Endothelial cell of umbilical vein (primary cell): ENCODE data around the gene LENEP. TPM values are rescaled to one million over a fixed set of nuclear protein-coding genes. Genes with fewer than 3 reads are reported as not detected.

Experiments
- BruUV-seq: library from RNA; stranded (reverse); fragments of 400-500 nt; replicated peaks from 2 replicates; lab custom pipeline; 2021; lab: Mats Ljungman, UMichigan
- CTCF ChIA-PET: fragments of 300-600, 350-600 bp; sonication (Branson Sonifier 250); formaldehyde crosslinking; loops from one replicate; lab custom pipeline; 2021; ENCODE audit warnings: antibody characterized with exemption, inconsistent platforms; lab: Charles Lee
- POLR2A ChIA-PET: fragments of 300-600, 350-600 bp; sonication (Branson Sonifier 250); formaldehyde crosslinking; loops from one replicate; lab custom pipeline; 2021; ENCODE audit warnings: antibody characterized with exemption, inconsistent platforms; lab: Charles Lee
- DNase-seq: peaks from one replicate; pipeline ENCODE4 v3.0.0-alpha.2; 2011; ENCODE audit warnings: low read depth, low spot score
- FAIRE-seq: peaks from 2 replicates; lab custom pipeline; 2011; peaks lifted over from hg19 to GRCh38; lab: Jason Lieb, UNC
- H2AFZ ChIP-seq: 2 replicates; pipeline ENCODE4 v1.6.0; 2012; ENCODE audit warnings: low read depth, low read length, control low read depth, inconsistent platforms
- H3K27ac ChIP-seq: 2 replicates; pipeline ENCODE4 v1.5.1; 2011; ENCODE audit warnings: low read depth, mild to moderate bottlenecking, control low read depth, low read length, moderate library complexity; ENCODE audit not compliant: insufficient read depth
- H3K27me3 ChIP-seq, 2 experiments: 2 replicates each; pipeline versions ENCODE4 v1.6.0 to v1.6.1; 2011; ENCODE audit warnings: low read length in 2 of 2, mixed read lengths in 1 of 2; ENCODE audit not compliant: control insufficient read depth in 2 of 2, insufficient read depth in 2 of 2
- H3K36me3 ChIP-seq, 2 experiments: 2 replicates in 1 of 2; 3 replicates in 1 of 2; pipeline ENCODE4 v1.5.1; 2011; ENCODE audit warnings: low read length in 2 of 2, mild to moderate bottlenecking in 1 of 2, moderate library complexity in 1 of 2; ENCODE audit not compliant: control insufficient read depth in 2 of 2, insufficient read depth in 2 of 2; ENCODE audit errors: extremely low read depth in 1 of 2
- H3K4me1 ChIP-seq: 3 replicates; pipeline ENCODE4 v1.5.1; 2011; ENCODE audit warnings: mild to moderate bottlenecking, low read length; ENCODE audit not compliant: control insufficient read depth, insufficient read depth; ENCODE audit errors: extremely low read depth
- H3K4me2 ChIP-seq: 2 replicates; pipeline ENCODE4 v1.6.1; 2011; ENCODE audit warnings: low read length, control low read depth, mixed read lengths; ENCODE audit not compliant: insufficient read depth
- H3K4me3 ChIP-seq, 3 experiments: fragments of 200-600 bp in 1 of 3; sonication (generic), shearing (Covaris generic) in 1 of 3; replicated peaks in 1 of 3; 2 replicates each; pipeline ENCODE4 v1.5.1; 2011 to 2016; ENCODE audit warnings: control low read depth in 3 of 3, low read length in 3 of 3, mild to moderate bottlenecking in 2 of 3, inconsistent platforms in 1 of 3, low read depth in 1 of 3, moderate library complexity in 1 of 3; ENCODE audit not compliant: insufficient read depth in 1 of 3
- H3K79me2 ChIP-seq: 2 replicates; pipeline ENCODE4 v1.6.0; 2012; ENCODE audit warnings: low read length, inconsistent platforms; ENCODE audit not compliant: control insufficient read depth, insufficient read depth
- H3K9ac ChIP-seq: replicated peaks from 2 replicates; pipeline ENCODE3; 2011; ENCODE audit warnings: low read length, control low read depth; ENCODE audit not compliant: insufficient read depth; ENCODE audit errors: extremely low read depth
- H3K9me1 ChIP-seq: replicated peaks from 3 replicates; pipeline ENCODE4 v1.6.0; 2011; ENCODE audit warnings: mild to moderate bottlenecking, low read length; ENCODE audit not compliant: control insufficient read depth, insufficient read depth; ENCODE audit errors: extremely low read depth
- H3K9me3 ChIP-seq: replicated peaks from 2 replicates; pipeline ENCODE4 v1.5.1; 2012; ENCODE audit warnings: low read length, inconsistent platforms; ENCODE audit not compliant: control insufficient read depth, insufficient read depth
- H4K20me1 ChIP-seq: replicated peaks from 2 replicates; pipeline ENCODE3; 2011; ENCODE audit warnings: mild to moderate bottlenecking, low read length; ENCODE audit not compliant: control insufficient read depth, insufficient read depth; ENCODE audit errors: extremely low read depth
- CTCF ChIP-seq, 2 donors: IDR thresholded peaks; 1 replicate in 1 of 2; 2 replicates in 1 of 2; pipeline ENCODE4 v1.5.1; 2011; ENCODE audit warnings: low read length in 2 of 2, mild to moderate bottlenecking in 2 of 2, moderate library complexity in 2 of 2, control low read depth in 1 of 2, inconsistent platforms in 1 of 2, low read depth in 1 of 2; ENCODE audit not compliant: insufficient read depth in 1 of 2; ENCODE audit errors: extremely low read depth in 1 of 2
- EZH2 ChIP-seq: IDR thresholded peaks from 2 replicates; pipeline ENCODE4 v1.6.1; 2012; ENCODE audit warnings: borderline replicate concordance, low read depth, mild to moderate bottlenecking, moderate library complexity, low read length, inconsistent platforms; ENCODE audit not compliant: severe bottlenecking
- FOS ChIP-seq: IDR thresholded peaks from 2 replicates; pipeline ENCODE4 v1.6.1; 2011; ENCODE audit warnings: mild to moderate bottlenecking, low read length, moderate library complexity, borderline replicate concordance; ENCODE audit not compliant: insufficient read depth
- GATA2 ChIP-seq: IDR thresholded peaks from 2 replicates; pipeline ENCODE4 v1.7.0; 2011; ENCODE audit warnings: low read depth, mild to moderate bottlenecking, moderate library complexity, mixed read lengths, low read length; ENCODE audit not compliant: insufficient read length, insufficient read depth
- JUN ChIP-seq: IDR thresholded peaks from 2 replicates; pipeline ENCODE4 v1.6.1; 2011; ENCODE audit warnings: borderline replicate concordance, low read depth; ENCODE audit not compliant: insufficient read length, insufficient read depth
- MYC ChIP-seq: IDR thresholded peaks from one replicate; pipeline ENCODE4 v1.6.1; 2011; ENCODE audit warnings: mild to moderate bottlenecking, low read depth, low read length
- POLR2A ChIP-seq: IDR thresholded peaks from 2 replicates; pipeline ENCODE4 v1.6.1; 2012; ENCODE audit warnings: low read depth, mild to moderate bottlenecking, control low read depth, low read length
- POLR2AphosphoS5 ChIP-seq: IDR thresholded peaks from 2 replicates; pipeline ENCODE4 v1.6.1; 2012; ENCODE audit warnings: low read depth, mild to moderate bottlenecking, control low read depth, low read length, moderate library complexity; ENCODE audit not compliant: insufficient read depth
- dilution Hi-C: fragments of 300-500 bp; cut with MboI; formaldehyde crosslinking; loops from one replicate; pipeline ENCODE4 v1.15.0; 2019; ENCODE audit warnings: low sequenced_read_pairs; ENCODE audit not compliant: extremely low pct_ligation_motif_present
- intact Hi-C: fragments of 100-400 bp; cut with micrococcal nuclease; formaldehyde crosslinking; loops from one replicate; pipeline ENCODE4 v1.10.0; 2022
- polyA plus RNA-seq, 4 experiments: library from polyadenylated mRNA; depleted of rRNA in 3 of 4; stranded (reverse) in 3 of 4; unstranded in 1 of 4; fragments of >200 nt; gene quantifications; 2 replicates each; pipeline versions ENCODE4 v1.2.1 to v1.2.3, GENCODE V29; 2011 to 2012; ENCODE audit warnings: missing spikeins in 1 of 4
- total RNA-seq: library from RNA; stranded (reverse); gene quantifications from 2 replicates; pipeline ENCODE4 v1.2.3, GENCODE V29; 2021
- TF ChIP-seq, protein P1 (sequence below): IDR thresholded peaks from 2 replicates; pipeline ENCODE4 v1.6.1; 2011; ENCODE audit not compliant: insufficient read depth, insufficient read length

The LENEP gene
- total and polyA plus RNA-seq, 2 donors (not counting 3 experiments of a cell fraction or from before 2014, with no cell fraction given), result 0.64 TPM; not detected in 1

DNA sequence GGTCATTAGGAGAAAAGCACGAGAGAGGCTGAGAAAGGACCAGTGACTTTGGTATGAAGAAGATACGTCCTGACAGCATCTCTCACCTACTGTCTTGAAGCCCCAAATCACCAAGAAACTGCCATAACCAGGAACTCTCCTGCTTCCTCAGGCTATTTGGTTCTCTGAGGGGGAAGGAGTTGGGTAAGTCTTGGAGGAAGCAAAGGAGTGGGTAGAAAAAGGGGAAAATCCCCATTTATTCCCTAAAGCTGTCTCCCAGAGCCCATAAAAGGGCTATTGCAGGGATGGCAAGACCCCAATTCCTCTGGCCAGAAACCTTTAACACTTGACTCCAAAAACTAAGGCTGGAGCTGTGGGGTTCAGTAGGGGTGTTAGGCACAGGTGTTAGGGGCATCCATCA, 35.4 kb upstream of the LENEP start:
- Histone ChIP-seq H2AFZ (no peak overlapping the region), H3K4me3 (no peak overlapping the region), H3K27me3 (no peaks in the 10 kb centered on the region), H4K20me1 (no peaks in the 10 kb centered on the region), H3K9me1 (no peaks in the 10 kb centered on the region), H3K79me2 (peaks cover 9% of the 10 kb centered on the region), H3K9ac (no peak overlapping the region), H3K9me3 (no peaks in the 10 kb centered on the region), H3K4me1 (peaks cover 33% of the 10 kb centered on the region), H3K4me2 (no peak overlapping the region), H3K36me3 (peaks cover 0 to 10% of the 10 kb centered on the region in 2 experiments), H3K27ac (no peak overlapping the region)
- intact Hi-C loops (no loop called here), dilution Hi-C loops (no loop called here)
- BruUV-seq, result no TSS peak
- FAIRE-seq (no peak), DNase-seq (no peak)
- POLR2A ChIA-PET, result no interaction called here
- CTCF ChIA-PET, result interaction anchor here (1.2 to 1.4 kb wide), 2 partner anchors 14 to 59 kb away, joined by 3 to 4 read pairs; no protein-coding TSS in a partner anchor
- no peak for TF ChIP-seq JUN
- TF ChIP-seq CTCF (IDR thresholded peaks at IDR 0.05; ENCODE audit: extremely low read depth in 1 of 2, insufficient read depth in 1 of 2, low read depth in 1 of 2, low read length in 2 of 2), result no peak
- no peak for TF ChIP-seq EZH2
- TF ChIP-seq, protein P1, sequence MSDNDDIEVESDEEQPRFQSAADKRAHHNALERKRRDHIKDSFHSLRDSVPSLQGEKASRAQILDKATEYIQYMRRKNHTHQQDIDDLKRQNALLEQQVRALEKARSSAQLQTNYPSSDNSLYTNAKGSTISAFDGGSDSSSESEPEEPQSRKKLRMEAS, result no peak
- no peak for TF ChIP-seq GATA2
- TF ChIP-seq POLR2A, result no peak
- TF ChIP-seq MYC, result no peak
- TF ChIP-seq POLR2AphosphoS5, result no peak
- TF ChIP-seq FOS, result no peak
